CD1c-positive myeloid dendritic cell (primary cell): Measurements from ENCODE around the gene ZNF664.
A peak's percentile ranks its signal among the peaks of the same experiment; 100 is the strongest.

Experiments used
- DNase-seq: peaks from one replicate; pipeline ENCODE4 v3.0.0-alpha.2; 2016; ENCODE audit errors: extremely low spot score

ZNF664 gene

DNA sequence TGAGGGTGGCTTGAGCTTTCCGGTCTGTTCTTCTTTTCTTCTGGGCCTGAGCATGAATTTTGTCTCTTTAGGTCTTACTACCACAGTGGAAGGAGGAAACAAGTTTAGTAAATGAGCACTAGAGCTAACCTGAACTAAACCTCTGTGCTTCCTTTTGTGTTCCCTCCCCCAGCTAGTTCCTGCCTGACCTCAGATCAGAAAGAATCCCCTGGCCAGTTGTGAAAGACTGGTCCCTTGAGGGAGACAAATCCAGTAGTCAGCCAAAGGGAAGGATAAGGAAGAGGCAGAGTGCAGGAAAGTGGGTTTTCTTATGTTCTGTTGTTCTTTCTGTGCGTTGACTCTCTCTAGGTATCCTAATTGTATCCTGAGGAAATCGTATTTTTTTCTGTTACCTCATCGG is 17.5 kb downstream of the ZNF664 start:
- DNase-seq = no peak

DNA sequence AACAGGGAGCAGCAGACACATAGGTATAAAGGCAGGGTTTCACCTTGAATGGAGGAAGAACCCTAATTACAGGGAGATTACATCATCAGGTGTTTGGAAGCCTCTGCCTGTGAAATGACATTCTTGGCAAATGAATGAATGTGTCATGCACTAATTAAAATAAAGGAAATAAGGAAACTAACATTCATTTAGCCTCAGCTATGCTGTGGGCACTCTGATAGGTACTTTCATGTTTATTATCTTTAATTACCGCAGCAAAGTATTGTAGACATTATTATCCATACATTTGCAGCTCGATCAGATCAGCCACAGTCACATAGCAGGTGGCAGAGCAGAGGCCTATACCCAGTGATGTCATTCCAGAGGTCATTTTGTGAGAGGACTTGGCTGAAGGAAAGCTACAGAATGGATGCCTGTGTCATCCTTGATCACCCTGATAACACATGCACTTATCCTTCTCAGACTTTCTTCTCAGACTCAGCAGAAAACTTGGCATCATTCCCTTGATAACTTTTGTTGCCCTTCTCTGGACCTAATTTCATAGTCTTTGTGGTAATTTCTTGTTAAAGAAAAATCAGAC is 18.4 kb downstream of the ZNF664 start:
- no peak for DNase-seq

DNA sequence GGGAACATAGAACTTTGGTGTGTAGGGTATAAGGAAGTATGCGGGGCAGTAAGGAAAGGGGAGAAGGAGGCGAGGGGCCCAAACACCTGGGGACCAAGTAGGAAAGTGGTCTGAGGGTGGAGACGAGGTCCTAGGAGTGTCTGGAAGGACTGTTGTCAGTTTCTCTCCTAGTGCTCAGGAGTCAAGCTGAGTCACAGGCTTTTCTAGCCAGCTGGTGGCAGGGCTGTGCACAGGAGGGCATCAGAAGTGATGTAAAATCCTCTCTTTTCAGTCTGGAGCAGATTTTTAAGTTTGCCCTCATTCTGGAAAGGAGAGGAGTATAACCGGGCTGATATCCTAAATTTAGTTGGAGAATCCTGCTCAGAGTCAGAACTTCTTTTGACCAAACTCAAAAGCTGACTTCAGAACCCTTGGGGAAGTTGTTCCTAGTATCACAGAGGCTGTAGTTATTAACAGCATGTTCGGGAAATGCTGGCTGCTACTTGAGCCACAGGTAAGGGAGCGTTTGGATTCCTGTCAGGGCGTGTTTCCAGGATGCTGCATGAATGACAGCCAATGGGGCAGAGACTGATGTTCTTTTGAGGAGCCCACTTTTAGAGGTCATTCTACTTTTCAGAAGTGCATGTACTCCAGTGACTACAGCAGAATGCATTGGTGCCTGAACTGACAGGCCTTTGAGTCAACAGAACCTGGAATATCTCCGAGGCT is 19.3 kb downstream of the ZNF664 start:
- DNase-seq = no peak

DNA sequence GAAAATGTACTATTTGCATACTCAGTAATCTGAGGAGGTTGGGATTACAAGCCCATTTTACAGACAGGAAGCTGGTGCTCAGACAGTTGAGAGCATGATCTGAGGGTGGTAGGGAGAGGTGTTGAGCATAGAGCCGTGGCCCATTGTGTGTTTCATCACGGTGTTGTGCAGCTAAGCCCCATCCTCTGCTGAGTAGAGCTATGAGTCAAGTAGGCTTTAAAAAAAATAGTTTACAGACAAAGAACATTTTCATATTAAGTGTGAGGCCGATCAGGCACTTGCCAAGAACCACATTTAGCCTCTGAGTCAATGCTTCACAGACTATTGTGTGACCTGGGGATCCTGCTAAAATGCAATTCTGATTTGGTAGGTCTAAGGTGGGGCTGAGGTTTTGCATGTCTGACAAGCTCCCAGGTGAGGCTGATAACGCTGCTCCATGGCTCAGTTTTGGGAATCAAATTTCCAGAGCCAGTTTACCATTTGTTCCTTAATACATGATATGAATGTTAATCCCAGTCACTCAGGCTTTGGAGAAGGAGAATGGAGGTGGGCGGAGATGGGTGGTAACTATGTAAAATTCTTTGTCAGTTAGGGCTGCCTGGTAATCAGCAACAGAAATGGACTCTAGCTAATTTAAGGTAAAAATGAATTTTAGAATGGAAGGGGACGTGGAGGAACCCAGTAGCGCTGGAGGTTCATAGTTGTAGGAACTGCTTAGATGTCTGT is 22.2 kb downstream of the ZNF664 start:
- no peak for DNase-seq

DNA sequence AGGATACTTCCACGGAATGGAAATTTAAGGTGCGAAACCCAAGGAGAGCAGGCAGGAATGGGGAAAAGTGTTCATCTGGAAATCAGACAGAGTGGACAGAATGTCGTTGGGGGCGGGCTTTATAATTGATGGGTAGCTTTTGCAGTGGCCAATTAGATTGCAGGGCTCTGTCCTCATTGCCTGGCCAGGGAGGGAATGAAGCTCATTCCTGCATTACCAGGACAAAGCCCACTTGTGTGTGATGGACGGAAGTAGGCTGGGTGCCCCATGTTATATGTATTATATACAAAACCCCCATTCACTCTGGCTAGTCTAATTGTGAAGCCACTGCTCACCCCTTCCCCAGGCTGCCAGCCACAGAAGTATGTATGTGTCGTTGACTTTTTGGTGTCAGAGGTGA is 23.6 kb downstream of the ZNF664 start:
- DNase-seq = no peak

DNA sequence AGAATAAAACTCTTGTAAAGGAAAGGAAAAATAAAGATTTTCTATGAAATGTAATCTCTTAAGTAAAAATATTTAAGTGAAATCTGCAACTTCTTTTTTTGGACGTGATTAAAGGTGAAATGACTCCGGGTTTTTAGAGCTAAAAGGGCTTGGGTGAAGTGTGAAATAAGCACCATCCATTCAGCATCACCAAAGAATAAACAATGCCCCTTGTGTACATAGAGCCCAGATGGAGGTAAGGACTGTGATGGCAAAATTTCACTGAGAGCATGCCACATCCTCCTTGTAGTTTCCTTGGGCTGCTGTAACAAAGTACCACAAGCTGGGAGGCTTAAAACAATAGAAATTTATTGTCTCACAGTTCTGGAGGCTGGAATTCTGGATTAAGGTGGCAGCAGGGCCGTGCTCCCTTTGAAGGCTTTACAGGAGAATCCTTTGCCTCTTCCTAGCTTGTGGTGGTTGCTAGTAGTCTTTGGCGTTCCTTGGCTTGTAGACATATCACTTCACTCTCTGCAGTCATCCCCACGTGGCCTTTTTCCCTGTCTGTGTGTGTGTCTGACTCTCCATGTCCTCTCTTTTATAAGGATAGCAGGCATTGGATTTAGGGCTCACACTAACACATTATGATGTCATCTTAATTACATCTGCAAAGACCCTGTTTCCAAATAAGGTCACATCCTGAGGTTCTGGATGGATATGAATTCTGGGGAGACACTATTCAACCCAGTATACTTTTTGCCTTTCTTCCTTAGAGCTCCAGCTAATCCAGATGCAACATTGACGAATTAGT is 24.2 kb downstream of the ZNF664 start:
- no peak for DNase-seq

DNA sequence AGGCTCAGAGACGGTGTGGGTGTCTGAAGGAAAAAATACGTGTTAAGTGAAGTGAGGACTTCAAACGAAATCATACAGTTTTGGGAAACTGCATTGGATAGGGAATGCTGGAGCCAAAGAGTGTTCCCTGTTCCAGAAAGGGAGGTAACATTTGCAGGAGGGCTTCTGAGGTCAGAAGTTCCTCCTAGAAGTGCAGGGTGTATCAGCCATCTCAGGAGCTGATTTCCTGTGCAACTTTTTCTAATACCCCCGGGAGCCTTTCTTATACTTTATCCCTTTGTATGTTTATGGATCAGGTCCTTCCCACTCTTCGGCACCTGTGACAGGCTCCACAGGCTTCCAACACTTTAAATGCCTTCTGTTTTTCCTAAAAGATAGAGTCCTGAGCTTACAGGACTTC is 24.9 kb downstream of the ZNF664 start:
- no peak for DNase-seq

DNA sequence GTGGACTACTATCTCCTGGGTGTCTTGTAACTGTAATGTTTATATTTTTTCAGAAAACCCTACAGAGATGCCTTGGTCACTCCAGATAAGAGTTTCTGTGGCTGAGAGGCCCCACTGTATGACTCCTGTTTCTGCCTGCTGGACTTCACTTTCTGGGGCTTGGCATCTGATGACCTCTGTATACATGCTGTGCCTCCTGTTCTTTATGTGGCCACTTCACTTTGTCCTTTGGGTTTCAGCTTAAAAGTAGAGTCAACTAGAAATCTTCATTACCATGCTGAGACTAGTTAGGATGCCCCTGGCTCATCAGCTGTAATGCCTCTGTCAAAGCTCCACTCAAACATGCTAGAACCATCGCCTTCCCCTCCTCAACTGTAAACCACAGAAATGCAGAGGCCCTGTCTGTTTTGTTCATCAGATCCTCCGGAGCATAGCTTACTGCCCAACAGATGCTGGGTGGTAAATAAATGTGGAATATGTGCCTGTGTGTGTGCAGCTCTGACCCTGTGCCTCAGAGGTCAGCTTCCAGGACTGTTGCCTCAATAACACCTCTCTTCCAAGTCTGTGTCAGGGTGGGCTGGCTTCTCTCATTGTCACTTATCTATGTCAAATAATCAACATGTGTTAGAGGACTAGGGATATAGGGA is 25.5 kb downstream of the ZNF664 start:
- DNase-seq = no peak

DNA sequence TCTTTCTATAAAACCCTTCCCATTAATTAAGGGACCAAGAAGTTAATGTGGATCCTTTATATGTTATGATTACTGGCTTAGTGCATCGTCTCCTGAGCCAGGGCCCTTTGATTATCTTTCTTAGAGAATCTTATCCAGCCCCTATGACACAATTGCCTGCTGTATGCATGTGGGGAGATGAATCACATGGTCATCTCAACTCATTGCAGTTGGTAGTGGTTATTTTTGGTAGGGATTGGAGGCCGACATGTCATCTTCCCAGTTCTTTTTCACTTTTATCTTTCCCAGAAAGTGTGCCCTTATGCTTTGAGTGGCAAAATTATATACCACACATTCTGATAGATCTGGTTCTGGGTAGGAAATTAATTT is 26.0 kb downstream of the ZNF664 start:
- no peak for DNase-seq

DNA sequence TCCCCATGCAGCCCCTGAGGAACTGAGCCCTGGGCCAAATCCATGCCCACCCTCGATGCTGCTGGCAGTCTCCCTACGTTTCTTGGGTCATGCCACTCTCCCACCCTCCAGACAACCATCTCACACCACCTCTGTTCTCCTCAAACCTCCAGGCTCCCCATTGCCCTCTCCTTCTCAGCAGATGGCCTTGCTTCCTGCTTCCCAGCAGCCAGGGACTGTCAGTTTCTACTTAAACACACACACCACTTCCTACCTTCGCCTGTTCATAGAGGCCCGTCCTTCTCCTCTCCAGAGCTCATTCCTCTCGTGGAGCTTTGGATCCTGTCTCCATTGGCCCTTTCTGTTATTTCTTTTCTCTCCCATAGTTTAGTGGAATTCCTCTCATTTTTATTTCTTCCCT is 27.1 kb downstream of the ZNF664 start:
- no peak for DNase-seq

DNA sequence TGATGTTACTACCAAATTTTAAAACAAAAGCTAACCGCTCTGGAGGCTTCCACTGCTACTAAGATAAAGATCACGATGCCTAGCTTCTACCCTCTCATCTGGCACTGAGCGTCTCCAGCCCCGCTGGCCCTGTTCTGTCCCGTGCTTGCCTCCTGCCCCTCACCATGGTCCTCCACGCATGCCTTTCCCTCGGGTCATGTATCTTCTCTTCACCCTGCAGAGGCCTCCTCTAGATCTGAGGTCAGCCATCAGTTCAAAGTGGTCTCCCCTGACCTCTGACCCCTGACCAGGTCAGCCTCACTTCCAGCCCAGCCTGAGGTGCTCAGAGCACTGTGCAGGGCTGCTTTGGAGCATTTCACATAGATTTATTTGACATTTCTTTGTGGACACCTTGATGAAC is 28.3 kb downstream of the ZNF664 start:
- DNase-seq = no peak

DNA sequence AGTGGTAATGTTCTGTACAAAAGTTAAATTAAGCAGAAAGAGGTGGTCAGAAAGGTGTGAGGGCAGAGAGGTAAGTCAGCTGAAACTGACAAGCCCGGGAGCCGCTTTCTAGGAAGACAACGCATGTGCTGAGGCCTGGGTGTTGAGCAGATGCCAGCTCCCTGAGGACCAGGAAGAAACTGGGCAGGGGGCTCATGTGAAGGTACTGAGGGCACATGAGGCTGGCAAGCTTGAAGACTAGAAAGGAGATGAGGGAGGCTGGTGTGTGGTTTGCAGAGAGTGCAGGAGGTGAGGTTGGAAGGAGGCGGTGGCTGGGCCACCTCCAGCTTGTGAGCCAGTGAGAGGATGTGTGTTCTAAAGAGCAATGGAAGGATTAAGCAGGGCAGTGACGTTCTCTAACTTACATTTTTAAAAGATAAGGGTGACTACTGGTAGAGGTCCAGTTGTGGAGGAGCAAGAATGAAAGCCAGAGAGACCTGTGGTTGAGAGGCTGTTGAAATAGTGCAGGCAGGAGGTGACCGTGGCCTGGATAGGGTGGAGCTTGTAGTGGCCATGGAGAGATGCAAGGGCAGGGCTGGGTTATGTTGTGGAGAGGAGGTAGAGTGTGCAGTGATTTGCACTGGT is 29.1 kb downstream of the ZNF664 start:
- no peak for DNase-seq

DNA sequence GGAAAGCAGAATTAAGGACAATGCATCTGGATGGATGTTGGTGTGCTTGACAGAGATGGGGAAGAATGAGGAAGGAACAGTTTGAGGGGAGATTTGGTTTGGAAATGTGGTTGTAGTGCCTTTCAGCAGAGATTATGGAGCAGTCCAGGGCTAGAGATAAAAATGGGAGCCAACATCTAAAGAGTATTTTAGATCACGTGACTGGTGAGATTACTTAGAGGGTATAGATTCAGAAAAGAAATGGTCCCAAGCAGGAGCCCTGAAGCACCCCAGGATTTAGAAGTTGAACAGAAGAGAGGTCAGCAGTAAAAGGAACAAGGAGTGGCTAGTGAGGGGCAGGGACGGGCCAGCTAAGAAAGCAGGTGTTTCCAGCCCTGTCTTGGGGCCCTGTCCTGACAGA is 29.6 kb downstream of the ZNF664 start:
- DNase-seq = no peak

DNA sequence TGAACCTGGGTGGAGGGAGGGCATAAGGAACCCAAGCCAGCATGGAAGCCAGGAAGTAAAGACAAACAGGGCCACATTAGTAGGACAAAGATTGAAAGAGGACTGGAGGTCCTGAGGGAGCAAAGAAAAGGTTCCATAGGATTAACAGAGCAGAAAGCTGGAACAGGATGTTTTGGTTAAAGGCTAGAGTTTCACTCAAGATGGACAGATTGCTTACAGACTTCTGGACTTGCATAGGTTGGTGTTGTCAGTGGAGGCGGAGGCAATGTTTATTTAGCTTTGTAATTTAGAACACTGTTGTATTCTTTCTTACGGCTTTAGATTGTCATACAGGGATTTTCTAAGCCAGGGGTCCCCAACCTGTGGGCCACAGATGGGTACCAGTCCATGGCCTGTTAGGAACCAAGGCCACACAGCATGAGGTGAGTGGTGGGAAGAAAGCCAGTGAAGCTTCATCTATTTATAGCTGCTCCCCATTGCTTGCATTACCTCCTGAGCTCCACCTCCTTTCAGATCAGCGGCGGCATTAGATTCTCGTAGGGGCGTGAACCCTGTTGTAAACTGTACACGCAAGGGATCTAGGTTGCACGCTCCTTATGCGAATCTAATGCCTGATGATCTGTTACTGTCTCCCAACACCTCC is 31.3 kb downstream of the ZNF664 start:
- DNase-seq = no peak

DNA sequence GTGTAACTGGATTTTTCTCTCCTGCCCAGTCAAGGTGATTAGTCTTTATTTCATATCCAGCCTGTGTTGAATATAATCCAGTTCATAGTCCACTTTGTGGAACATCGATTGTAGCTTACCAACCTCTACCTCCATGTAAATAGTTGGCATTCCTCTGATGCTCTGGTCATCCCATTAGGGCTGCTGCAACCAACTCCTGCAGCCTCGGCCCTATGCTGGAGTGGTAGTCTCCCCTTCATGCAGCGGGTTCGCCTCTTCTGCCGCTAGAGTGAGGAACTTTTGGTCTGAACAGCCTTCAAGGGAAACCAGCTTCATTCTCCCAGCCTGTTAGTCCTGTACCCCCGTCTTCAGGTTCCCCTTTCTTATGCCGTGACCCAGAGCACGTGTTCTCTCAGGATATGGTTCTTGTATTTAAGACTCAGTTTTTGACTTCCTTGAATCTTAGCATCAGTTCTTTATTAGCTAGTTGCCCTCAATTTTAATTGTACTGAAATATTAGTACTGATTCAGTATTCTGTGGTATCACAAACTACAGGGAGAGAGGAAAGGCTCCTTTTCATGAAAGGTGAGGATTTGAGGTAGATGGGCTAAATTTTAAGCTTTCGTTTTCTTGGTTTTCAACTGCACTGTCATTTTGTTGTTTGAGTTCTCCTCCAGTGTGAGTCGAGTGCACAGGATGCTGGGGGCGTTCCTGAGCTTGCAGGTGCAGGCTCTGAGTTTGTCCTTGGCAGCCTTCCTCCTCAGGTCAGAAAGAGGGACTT is 33.2 kb downstream of the ZNF664 start:
- peak; percentile 67 for DNase-seq

DNA sequence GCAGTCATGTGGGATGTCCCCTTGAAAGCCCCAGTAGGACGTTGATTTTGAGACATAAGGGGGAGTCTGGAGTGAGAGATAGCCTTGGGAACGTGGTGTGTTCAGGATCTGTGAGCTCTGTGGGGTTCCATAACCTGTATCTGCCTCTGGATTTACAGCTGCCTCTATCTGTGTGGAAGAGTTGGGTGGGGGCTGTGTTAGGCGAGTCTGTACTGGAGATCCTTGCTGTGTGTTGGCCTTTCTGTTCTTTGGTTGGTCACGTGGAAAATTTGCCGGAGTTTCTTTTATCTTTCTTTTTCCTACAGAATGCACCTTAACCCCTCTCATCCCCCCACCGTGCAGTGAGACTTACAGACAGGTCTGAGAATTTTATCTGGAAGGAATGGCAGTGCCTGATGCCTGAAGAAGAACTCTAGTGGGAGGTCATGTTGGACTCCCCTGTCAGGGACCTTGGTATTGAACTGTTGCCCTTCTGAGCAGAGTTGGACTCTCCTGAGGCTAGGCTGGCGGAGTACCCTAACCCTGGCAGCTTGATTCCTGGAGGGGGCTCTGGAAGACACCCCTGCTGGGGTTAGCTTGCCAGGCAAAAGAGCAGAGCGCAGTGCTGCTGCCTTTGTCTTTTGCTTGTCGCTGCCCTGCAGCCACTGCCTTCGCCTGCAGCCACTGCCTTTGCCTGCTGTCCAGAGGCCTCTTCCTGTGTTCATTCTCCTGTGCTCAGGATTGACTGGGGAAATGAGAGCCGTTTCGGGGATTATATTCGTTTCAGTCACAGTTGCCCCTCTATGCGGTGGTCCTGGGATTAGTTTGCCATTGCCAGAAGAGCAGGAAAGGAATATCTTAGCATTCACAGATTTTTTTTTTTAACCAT is 34.1 kb downstream of the ZNF664 start:
- no peak for DNase-seq

DNA sequence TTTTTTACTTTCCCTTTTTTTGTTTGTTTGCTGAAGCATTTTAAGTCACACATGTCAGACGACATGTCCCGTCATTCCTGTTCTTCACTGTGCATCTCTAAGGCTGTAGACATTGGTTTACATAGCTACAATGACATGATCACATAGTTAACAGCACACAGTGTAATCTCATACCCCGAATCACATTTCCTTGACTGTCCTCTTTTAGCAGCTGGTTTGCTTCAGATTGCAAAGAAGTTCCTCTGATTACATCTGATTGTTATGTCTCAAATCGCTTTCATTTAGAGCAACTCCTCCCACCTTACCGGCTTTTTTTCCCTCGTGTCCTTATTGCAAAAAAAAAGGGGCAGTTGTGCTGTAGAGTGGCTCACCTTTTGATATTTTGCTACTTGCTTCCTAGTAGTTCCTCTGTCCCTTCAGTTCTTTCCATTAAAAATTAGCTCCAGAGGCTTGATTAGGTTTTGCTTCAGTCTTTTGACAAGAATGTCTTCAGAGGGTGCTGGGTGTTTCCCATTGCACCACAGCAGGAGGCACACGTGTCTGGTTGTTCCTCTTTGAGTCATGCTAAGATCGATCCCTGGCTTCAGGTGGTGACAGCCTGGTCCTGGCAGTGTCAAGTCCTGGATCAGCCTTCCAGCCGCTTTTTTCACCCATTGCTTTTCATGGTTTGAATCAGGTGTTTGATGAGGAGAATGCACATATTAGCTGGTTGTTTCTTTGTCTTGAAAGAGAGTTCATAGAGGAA is 35.0 kb downstream of the ZNF664 start:
- DNase-seq = peak; percentile 53

DNA sequence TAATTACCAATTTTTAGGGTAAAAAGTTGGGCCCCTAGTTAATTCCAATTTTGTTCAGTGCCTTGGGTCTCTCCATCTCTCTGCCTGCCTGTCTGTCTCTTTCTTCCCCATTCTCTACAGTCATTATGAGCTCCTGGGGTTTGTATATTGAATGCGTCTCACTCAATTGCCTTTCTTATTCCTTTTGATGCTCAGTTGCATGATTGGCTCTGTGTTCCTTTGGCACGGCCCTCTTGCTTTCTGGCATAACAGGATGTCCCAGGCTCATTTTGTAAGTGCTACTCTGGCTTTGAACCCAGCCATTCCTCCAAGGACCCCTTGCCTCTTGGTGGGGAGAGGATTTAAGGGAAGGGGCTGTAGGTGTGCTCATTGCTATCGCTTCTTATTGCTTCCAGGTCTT is 35.6 kb downstream of the ZNF664 start:
- DNase-seq = no peak

DNA sequence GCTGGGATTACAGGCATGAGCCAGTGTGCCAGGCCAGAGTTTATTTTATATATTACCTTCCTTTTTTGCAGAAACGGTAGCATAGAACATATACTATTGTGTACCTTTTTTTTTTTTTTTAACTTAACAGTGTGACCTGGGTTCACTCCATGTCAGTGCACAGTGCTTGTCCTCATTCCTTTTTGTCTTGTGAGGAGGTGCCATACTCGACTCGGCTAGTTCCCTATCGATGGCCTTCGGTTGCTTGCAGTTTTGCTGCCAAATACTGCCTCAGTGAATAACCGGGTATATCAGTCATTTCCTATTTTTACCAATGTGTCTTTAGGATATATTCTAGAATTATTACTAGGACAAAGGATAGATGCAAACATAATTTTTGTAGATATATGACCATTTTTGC is 36.8 kb downstream of the ZNF664 start:
- DNase-seq = no peak
